Suprapubic skin (tissue), 4 donors: ENCODE data around the gene PPP2R3B.

Source experiments
- CTCF ChIP-seq, 2 donors: fragments of 200-600 bp in 1 of 2; fragments of 450-650 bp in 1 of 2; sonication (generic) in 1 of 2; IDR thresholded peaks; one replicate each; pipeline ENCODE4 v1.5.1; 2016 to 2019; ENCODE audit warnings: antibody characterized with exemption in 2 of 2, mild to moderate bottlenecking in 1 of 2, moderate library complexity in 1 of 2
- EP300 ChIP-seq: sonication (generic); formaldehyde crosslinking; IDR thresholded peaks from one replicate; pipeline ENCODE4 v1.6.1; 2017; ENCODE audit warnings: antibody characterized with exemption
- POLR2A ChIP-seq, 2 donors: fragments of 450-650 bp; IDR thresholded peaks; one replicate each; pipeline ENCODE4 v1.6.1; 2017; ENCODE audit warnings: antibody characterized with exemption in 2 of 2, mild to moderate bottlenecking in 2 of 2, moderate library complexity in 2 of 2
- POLR2AphosphoS5 ChIP-seq, 3 donors: sonication (generic); formaldehyde crosslinking; IDR thresholded peaks; one replicate each; pipeline ENCODE4 v1.6.1; 2017; ENCODE audit warnings: antibody characterized with exemption in 3 of 3

DNA sequence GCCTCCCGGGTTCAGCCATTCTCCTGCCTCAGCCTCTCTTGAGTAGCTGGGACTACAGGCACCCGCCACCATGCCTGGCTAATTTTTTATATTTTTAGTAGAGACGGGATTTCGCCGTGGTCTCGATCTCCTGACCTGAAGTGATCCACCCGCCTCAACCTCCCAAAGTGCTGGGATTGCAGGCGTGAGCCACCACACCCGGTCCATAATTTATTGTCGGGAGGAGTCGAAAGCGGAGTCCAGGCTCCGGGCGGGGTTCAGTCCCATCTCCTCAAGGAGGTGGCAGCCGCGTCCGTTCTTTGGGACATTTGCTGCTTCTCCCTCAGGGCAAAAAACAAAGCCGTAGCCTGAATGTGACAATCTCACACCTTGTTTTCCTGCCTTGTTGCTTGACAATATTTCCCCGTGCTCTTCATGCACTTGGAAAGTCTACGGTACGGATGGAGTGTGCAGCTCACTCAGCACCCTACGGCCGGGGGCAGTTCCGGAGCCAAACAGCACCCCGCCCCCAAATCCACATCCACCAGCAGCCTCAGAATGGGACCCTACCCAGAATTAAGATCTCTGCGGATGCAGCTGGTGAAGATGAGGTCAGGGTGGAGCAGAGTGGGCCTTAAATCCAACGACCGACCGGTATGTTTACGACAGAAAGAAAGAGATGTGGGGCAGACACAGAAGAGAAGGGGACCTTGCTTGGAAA lies 77.7 kb downstream of the PPP2R3B start:
- TF ChIP-seq CTCF (IDR thresholded peaks at IDR 0.05) (no peak), POLR2A (IDR thresholded peaks at IDR 0.05) (no peak), POLR2AphosphoS5 (IDR thresholded peaks at IDR 0.05) (no peak), EP300 (no peak)
